SK-N-SH (cell line): ENCODE data around the gene PDHX.
"Not testable (repeated sequence)": the region's sequence is repeated elsewhere in the genome, so short reads cannot be mapped to it uniquely, and the experiment has no call there.

Experiments used
- CHD2 ChIP-seq: fragments of 150-350 bp; IDR thresholded peaks from 2 replicates; pipeline ENCODE4 v1.6.1; 2018; ENCODE audit warnings: low read length; ENCODE audit not compliant: partially characterized antibody
- CTCF ChIP-seq: fragments of 200-600 bp; sonication (generic); IDR thresholded peaks from 2 replicates; pipeline ENCODE4 v1.6.1; 2017; ENCODE audit warnings: antibody characterized with exemption, mild to moderate bottlenecking, moderate library complexity
- EP300 ChIP-seq, 2 experiments: IDR thresholded peaks; 2 replicates each; pipeline versions ENCODE4 v1.4.0 to v1.6.1; 2012; ENCODE audit warnings: borderline replicate concordance in 1 of 2, low read depth in 1 of 2, low read length in 1 of 2
- FOXM1 ChIP-seq: IDR thresholded peaks from 2 replicates; pipeline ENCODE4 v1.4.0; 2012; ENCODE audit warnings: low read depth, mild to moderate bottlenecking
- GABPA ChIP-seq: IDR thresholded peaks from 2 replicates; pipeline ENCODE4 v1.4.0; 2012; ENCODE audit warnings: low read depth, mild to moderate bottlenecking
- MAX ChIP-seq: IDR thresholded peaks from 2 replicates; pipeline ENCODE4 v1.4.0; 2012; ENCODE audit warnings: low read depth
- MXI1 ChIP-seq: IDR thresholded peaks from 2 replicates; pipeline ENCODE4 v1.6.1; 2012; ENCODE audit warnings: mild to moderate bottlenecking, low read depth, low read length, improper control_type of control experiment
- NRF1 ChIP-seq: IDR thresholded peaks from 2 replicates; pipeline ENCODE4 v1.6.1; 2012; ENCODE audit warnings: low read depth, mild to moderate bottlenecking, low read length
- POLR2AphosphoS5 ChIP-seq: IDR thresholded peaks from 2 replicates; pipeline ENCODE4 v1.6.1; 2012; ENCODE audit warnings: low read depth, low read length
- RFX5 ChIP-seq: IDR thresholded peaks from 2 replicates; pipeline ENCODE4 v1.6.1; 2012; ENCODE audit warnings: mild to moderate bottlenecking, improper control_type of control experiment, low read length
- RXRA ChIP-seq: IDR thresholded peaks from 2 replicates; pipeline ENCODE4 v1.4.0; 2012; ENCODE audit warnings: low read depth, mild to moderate bottlenecking, borderline replicate concordance
- TAF1 ChIP-seq: IDR thresholded peaks from 2 replicates; pipeline ENCODE4 v1.6.1; 2012; ENCODE audit warnings: low read depth, mild to moderate bottlenecking, low read length, moderate library complexity, borderline replicate concordance
- YY1 ChIP-seq: IDR thresholded peaks from 2 replicates; pipeline ENCODE4 v1.4.0; 2012; ENCODE audit warnings: low read depth, mild to moderate bottlenecking

- TF ChIP-seq CTCF; FOXM1; MXI1; RXRA; CHD2; MAX; NRF1; EP300 (IDR thresholded peaks at IDR 0.05; ENCODE audit: borderline replicate concordance in 1 of 2, low read depth in 1 of 2, low read length in 1 of 2); TAF1; RFX5; POLR2AphosphoS5; YY1; GABPA: not testable (repeated sequence)
Observed at GRCh38 chr11:35023940-35024339, 107.5 kb downstream of the PDHX start.
